ENCODE results near the gene MPST. TPM values are rescaled to one million over a fixed set of nuclear protein-coding genes. Genes with fewer than 3 reads are reported as not detected.

Gene MPST
- total and polyA plus RNA-seq, 2 donors (not counting 1 experiment from before 2014, with no cell fraction given) = 14.8 to 51.5 TPM

GRCh38 chr22:37072673-37073072, 53.1 kb downstream of the MPST start:
- no peak for TF ChIP-seq EZH2 (IDR thresholded peaks at IDR 0.05; ENCODE audit: low read length, missing control alignments)
- TF ChIP-seq, protein P1, sequence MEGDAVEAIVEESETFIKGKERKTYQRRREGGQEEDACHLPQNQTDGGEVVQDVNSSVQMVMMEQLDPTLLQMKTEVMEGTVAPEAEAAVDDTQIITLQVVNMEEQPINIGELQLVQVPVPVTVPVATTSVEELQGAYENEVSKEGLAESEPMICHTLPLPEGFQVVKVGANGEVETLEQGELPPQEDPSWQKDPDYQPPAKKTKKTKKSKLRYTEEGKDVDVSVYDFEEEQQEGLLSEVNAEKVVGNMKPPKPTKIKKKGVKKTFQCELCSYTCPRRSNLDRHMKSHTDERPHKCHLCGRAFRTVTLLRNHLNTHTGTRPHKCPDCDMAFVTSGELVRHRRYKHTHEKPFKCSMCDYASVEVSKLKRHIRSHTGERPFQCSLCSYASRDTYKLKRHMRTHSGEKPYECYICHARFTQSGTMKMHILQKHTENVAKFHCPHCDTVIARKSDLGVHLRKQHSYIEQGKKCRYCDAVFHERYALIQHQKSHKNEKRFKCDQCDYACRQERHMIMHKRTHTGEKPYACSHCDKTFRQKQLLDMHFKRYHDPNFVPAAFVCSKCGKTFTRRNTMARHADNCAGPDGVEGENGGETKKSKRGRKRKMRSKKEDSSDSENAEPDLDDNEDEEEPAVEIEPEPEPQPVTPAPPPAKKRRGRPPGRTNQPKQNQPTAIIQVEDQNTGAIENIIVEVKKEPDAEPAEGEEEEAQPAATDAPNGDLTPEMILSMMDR (conservative IDR thresholded peaks at IDR 0.05 in 1 of 2, IDR thresholded peaks at IDR 0.05 in 1 of 2; ENCODE audit: low read depth in 1 of 2, low read length in 2 of 2) = no peak
- Histone ChIP-seq H3K79me2 (ENCODE audit: control insufficient read depth, insufficient read depth, low read length) (no peaks in the 10 kb centered on the region), H3K9ac (ENCODE audit: insufficient read depth, low read length) (no peak overlapping the region), H3K27me3 (ENCODE audit: control insufficient read depth, insufficient read depth, low read length) (peaks cover 9% of the 10 kb centered on the region), H3K4me2 (ENCODE audit: extremely low read depth, insufficient read depth, low read length) (no peak overlapping the region), H3K27ac (ENCODE audit: insufficient read depth, low read length) (no peak overlapping the region), H3K4me1 (ENCODE audit: control insufficient read depth, extremely low read depth, insufficient read depth, low read length) (no peaks in the 10 kb centered on the region), H3K4me3 (replicated peaks in 1 of 4; ENCODE audit: control extremely low read depth in 1 of 4, insufficient read depth in 1 of 4, low read depth in 3 of 4, low read length in 4 of 4) (no peak overlapping the region), H2AFZ (ENCODE audit: low read length) (no peak overlapping the region), H3K9me3 (ENCODE audit: control insufficient read depth, insufficient read depth, low read depth, low read length) (no peaks in the 10 kb centered on the region), H3K36me3 (ENCODE audit: control insufficient read depth, insufficient read depth, low read length) (no peaks in the 10 kb centered on the region), H4K20me1 (ENCODE audit: control insufficient read depth, extremely low read depth, insufficient read depth, low read length) (no peaks in the 10 kb centered on the region)
- no peak for DNase-seq (ENCODE audit: low read depth in 2 of 2)

- Histone ChIP-seq H3K4me3 (replicated peaks in 1 of 4; ENCODE audit: control extremely low read depth in 1 of 4, insufficient read depth in 1 of 4, low read depth in 3 of 4, low read length in 4 of 4) (no peak overlapping the region), H4K20me1 (ENCODE audit: control insufficient read depth, extremely low read depth, insufficient read depth, low read length) (no peaks in the 10 kb centered on the region), H3K9ac (ENCODE audit: insufficient read depth, low read length) (no peak overlapping the region), H3K27me3 (ENCODE audit: control insufficient read depth, insufficient read depth, low read length) (peaks cover 8% of the 10 kb centered on the region), H3K27ac (ENCODE audit: insufficient read depth, low read length) (no peak overlapping the region), H3K4me2 (ENCODE audit: extremely low read depth, insufficient read depth, low read length) (no peak overlapping the region), H3K9me3 (ENCODE audit: control insufficient read depth, insufficient read depth, low read depth, low read length) (no peaks in the 10 kb centered on the region), H3K36me3 (ENCODE audit: control insufficient read depth, insufficient read depth, low read length) (no peaks in the 10 kb centered on the region), H2AFZ (ENCODE audit: low read length) (no peak overlapping the region), H3K4me1 (ENCODE audit: control insufficient read depth, extremely low read depth, insufficient read depth, low read length) (no peaks in the 10 kb centered on the region), H3K79me2 (ENCODE audit: control insufficient read depth, insufficient read depth, low read length) (no peaks in the 10 kb centered on the region)
- TF ChIP-seq, protein P1 (conservative IDR thresholded peaks at IDR 0.05 in 1 of 2, IDR thresholded peaks at IDR 0.05 in 1 of 2; ENCODE audit: low read depth in 1 of 2, low read length in 2 of 2) = no peak
- no peak for TF ChIP-seq EZH2 (IDR thresholded peaks at IDR 0.05; ENCODE audit: low read length, missing control alignments)
- no peak for DNase-seq (ENCODE audit: low read depth in 2 of 2)
Measured at GRCh38 chr22:37074537-37074936, 55.0 kb downstream of the MPST start.

DNA sequence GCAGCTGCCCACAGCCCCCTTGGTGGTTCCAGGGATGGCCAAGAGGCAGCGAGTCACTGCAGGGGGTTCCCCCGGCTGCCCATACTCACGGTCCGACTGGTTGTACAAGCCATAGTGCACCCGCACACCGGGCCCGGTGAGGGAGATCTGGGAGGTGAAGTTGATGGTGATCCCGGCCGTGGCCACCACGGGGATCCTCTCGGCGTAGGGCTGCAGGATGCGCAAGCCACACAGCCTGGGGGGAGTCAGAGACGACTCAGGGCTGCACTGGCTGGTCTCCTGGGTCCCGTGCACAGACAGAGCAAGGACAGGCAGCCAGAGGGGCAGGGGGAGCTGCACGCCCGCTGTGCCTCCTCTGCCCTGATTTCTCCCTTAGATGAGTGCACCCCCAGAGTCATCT, 55.5 kb downstream of the MPST start:
- Histone ChIP-seq H3K27ac (ENCODE audit: insufficient read depth, low read length) (no peak overlapping the region), H3K4me1 (ENCODE audit: control insufficient read depth, extremely low read depth, insufficient read depth, low read length) (no peaks in the 10 kb centered on the region), H3K36me3 (ENCODE audit: control insufficient read depth, insufficient read depth, low read length) (no peaks in the 10 kb centered on the region), H2AFZ (ENCODE audit: low read length) (no peak overlapping the region), H3K27me3 (ENCODE audit: control insufficient read depth, insufficient read depth, low read length) (peaks cover 6% of the 10 kb centered on the region), H3K9ac (ENCODE audit: insufficient read depth, low read length) (no peak overlapping the region), H3K4me2 (ENCODE audit: extremely low read depth, insufficient read depth, low read length) (no peak overlapping the region), H4K20me1 (ENCODE audit: control insufficient read depth, extremely low read depth, insufficient read depth, low read length) (no peaks in the 10 kb centered on the region), H3K4me3 (replicated peaks in 1 of 4; ENCODE audit: control extremely low read depth in 1 of 4, insufficient read depth in 1 of 4, low read depth in 3 of 4, low read length in 4 of 4) (no peak overlapping the region), H3K79me2 (ENCODE audit: control insufficient read depth, insufficient read depth, low read length) (no peaks in the 10 kb centered on the region), H3K9me3 (ENCODE audit: control insufficient read depth, insufficient read depth, low read depth, low read length) (no peaks in the 10 kb centered on the region)
- DNase-seq (ENCODE audit: low read depth in 2 of 2) = no peak
- TF ChIP-seq, protein P1 (conservative IDR thresholded peaks at IDR 0.05 in 1 of 2, IDR thresholded peaks at IDR 0.05 in 1 of 2; ENCODE audit: low read depth in 1 of 2, low read length in 2 of 2) = no peak

Data from fibroblast of lung (primary cell).